A172 (cell line): ENCODE results near the gene TRMT10B. TPM values are rescaled to one million over a fixed set of nuclear protein-coding genes. Genes with fewer than 3 reads are reported as not detected.
"Not testable (repeated sequence)": the region's sequence is repeated elsewhere in the genome, so short reads cannot be mapped to it uniquely, and the experiment has no call there.

Experiments used
- DNase-seq: peaks from one replicate; pipeline ENCODE4 v3.0.0-alpha.2; 2015; ENCODE audit warnings: low spot score
- total RNA-seq: library from RNA; depleted of rRNA; stranded (reverse); fragments of >200 nt; shearing (Covaris generic); gene quantifications from 2 replicates; pipeline ENCODE4 v1.2.3, GENCODE V29; 2014

Gene TRMT10B
- total RNA-seq, 1 experiment from 2014 or later, result 1.2 TPM

- no peak for DNase-seq
These were observed 2.4 kb upstream of the TRMT10B start for GRCh38 chr9:37751186-37751585.

DNA sequence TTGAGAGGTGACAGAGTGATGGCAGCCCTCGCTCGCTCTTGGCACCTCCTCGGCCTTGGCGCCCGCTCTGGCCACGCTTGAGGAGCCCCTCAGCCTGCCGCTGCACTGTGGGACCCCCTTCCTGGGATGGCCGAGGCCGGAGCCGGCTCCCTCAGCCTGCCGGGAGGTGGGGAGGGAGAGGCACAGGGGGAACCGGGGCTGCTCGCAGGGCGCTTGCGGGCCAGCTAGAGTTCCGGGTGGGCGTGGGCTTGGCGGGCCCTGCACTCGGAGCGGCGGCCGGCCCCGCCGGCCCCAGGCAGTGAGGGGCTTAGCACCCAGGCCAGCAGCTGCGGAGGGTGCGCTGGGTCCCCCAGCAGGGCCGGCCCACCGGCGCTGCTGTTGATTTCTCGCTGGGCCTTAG is 1.9 kb upstream of the TRMT10B start:
- DNase-seq, result not testable (repeated sequence)

GRCh38 chr9:37752112-37752511 is 1.5 kb upstream of the TRMT10B start:
- DNase-seq, result not testable (repeated sequence)

DNA sequence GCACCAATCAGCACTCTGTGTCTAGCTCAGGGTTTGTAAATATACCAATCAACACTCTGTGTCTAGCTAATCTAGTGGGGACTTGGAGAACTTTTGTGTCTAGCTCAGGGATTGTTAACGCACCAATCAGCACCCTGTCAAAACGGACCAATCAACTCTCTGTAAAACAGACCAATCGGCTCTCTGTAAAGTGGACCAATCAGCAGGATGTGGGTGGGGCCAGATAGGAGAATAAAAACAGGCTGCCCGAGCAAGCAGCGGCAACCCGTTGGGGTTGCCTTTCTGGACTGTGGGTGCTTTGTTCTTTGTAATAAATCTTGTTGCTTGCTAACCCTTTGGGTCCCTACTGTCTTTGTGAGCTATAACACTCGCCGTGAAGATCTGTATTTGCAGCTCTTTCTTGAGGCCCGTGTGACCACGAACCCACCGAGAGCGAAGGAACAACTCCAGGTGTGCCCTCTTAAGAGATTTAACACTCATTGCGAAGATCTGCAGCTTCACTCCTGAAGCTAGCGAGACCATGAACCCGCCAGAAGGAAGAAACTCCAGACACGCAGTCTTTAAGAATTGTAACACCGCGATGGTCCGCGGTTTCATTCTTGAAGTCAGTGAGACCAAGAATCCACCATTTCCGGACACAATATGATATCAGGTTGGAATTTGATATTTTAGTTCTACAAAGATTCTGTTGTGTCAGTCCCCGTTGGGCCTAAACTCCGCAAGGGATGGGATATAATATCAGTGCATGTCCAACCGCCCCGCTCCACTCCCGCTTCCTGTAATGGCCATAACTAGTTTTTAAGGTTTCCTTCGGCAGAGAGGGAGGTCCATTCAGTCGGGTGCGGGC is 740 bp upstream of the TRMT10B start:
- no peak for DNase-seq

DNA sequence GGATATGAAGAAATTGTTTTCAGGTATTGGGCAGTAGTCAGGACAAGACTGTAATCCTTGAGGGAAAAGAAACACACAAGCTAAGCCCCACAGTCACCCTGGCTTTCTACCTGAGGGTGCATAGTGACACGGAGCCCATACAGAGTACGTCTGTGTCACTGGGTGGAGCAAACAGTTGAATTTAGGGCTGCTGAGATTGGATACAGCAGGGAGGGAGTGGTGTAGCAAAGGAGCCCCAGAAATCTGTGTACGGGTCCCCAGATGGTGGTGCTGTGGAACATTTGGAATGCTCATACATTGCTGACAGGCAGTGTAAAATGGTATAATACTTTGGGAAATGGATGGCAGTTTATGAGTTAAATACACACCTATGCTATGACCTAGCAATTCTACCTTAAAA is 5.1 kb downstream of the TRMT10B start:
- no peak for DNase-seq

- no peak for DNase-seq
These were observed 7.0 kb downstream of the TRMT10B start for GRCh38 chr9:37760416-37761161.

GRCh38 chr9:37761511-37761910 is 7.9 kb downstream of the TRMT10B start:
- no peak for DNase-seq

DNA sequence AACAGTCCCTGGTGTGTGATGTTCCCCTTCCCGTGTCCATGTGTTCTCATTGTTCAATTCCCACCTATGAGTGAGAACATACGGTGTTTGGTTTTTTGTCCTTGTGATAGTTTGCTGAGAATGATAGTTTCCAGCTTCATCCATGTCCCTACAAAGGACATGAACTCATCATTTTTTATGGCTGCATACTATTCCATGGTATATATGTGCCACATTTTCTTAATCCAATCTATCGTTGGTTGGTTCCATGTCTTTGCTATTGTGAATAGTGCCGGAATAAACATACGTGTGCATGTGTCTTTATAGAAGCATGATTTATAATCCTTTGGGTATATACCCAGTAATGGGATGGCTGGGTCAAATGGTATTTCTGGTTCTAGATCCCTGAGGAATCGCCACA is 11.7 kb downstream of the TRMT10B start:
- not testable (repeated sequence) for DNase-seq

DNA sequence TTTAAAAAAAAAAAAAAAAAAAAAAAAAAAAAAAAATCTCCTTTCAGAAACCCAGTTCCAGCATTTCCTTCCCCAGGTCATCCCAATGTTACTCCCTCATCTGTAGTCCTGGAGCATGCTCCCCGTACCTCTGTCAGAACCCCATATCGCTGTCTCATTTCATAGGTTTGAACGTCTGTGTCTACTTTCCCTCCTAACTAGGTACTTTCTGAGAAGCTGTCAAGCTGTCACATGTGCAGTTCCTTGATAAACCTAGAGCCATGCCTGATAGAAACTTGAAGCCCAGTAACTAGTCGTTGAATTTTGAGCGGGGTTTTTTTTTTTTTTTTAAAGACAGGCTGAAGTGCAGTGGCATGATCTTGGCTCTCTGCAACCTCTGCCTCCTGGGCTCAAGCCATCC is 15.7 kb downstream of the TRMT10B start:
- no peak for DNase-seq

DNA sequence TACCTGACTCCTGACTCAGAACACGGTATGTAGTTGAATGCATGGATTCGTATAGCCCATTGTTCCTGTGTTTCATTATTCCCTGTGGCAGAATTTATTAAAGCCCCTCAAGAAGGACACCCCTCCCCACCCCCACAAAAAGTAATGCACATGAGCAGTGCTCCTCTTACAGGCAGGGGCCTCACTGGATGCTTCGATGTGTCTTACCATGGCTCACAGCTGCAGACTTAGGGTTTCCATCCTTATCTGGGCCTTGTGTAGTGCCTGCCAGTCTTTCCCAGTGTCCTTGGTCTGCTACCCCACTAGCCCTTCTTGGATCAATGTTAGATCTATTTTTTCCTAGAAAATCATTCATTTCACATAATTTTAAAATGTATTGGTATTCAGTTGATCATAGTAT is 16.4 kb downstream of the TRMT10B start:
- DNase-seq, result no peak

DNA sequence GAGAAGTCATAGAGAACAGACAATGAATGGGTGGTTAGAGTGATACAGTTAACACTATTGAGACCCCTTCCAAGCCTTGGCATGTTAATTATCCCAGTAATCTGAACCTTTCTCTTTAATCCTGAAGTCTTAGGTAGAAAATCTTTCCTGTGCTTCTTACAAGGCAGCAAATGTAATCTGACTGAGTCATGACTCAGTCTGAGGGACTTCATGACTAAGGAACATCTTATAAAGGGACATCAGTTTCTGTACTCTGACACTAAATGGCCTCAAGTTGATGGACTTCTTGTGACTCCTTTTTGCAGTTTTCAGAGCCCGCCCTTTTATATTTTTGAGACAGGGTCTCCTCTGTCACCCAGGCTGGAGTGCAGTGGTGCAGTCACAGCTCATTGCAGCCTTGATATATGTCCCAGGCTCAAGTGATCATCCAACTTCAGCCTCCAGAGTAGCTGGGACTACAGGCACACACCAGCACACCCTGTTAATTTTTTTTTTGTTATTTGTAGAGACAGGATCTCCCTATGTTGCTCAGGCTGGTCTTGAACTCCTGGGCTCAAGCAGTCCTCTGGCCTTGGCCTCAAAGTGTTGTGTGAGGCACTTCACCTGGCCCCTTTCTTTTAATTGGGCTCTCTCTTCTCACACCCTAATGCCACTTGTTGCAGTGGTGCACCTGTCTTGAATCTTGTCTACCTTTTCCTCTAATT is 21.8 kb downstream of the TRMT10B start:
- DNase-seq, result no peak

DNA sequence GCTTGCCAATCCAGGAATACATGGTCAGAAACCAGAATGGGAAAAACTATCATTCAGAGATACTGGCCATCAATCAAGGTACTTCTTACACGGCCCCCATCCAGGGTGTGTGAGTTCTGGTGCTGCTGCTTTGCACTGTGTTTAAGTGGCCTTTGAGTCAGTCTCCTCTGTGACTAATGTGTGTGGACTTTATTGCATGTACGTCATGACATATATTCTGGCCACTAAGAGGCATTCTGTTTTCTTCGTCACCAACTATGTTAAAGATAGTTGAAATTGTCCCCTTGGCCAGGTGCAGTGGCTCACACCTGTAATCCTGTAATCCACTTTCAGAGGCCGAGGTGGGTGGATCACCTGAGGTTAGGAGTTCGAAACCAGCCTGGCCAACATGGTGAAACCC is 22.7 kb downstream of the TRMT10B start:
- DNase-seq, result peak; percentile 23

GRCh38 chr9:37778534-37778933 is 24.9 kb downstream of the TRMT10B start:
- no peak for DNase-seq

- no peak for DNase-seq
These were observed 30.6 kb downstream of the TRMT10B start for GRCh38 chr9:37784291-37784615.

GRCh38 chr9:37784616-37785483 is 31.2 kb downstream of the TRMT10B start, which contains the start of gene EXOSC3:
Gene EXOSC3, minus strand, starts transcription at chr9:37785064. Its CDS starts 20 bp downstream, at chr9:37785044.
- DNase-seq, result peak; percentile 88

DNA sequence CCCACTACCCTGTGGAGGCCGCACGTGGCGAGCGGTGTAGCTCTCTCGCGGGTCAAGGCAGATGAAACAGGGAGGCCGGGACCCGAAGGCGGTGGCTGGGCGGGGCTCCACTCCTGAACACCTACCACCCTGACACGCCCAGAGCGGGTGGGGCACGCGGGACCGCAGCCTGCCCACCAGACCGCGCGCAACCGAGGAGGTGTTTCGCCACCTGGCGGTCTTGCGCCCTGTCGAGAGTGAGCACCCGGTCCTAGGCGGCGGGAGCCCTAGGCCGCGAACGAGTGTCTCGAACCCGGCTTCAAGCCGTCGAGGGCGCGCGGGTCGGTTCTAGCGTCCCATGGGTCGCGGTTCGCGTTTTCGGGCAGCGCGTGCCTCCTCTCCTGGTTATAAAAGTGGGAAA is 33.5 kb downstream of the TRMT10B start:
- DNase-seq, result no peak

GRCh38 chr9:37788332-37788731 is 34.7 kb downstream of the TRMT10B start:
- no peak for DNase-seq

GRCh38 chr9:37790096-37790495 is 36.5 kb downstream of the TRMT10B start:
- DNase-seq, result no peak

- no peak for DNase-seq
These were observed 38.5 kb downstream of the TRMT10B start for GRCh38 chr9:37792122-37792521.

DNA sequence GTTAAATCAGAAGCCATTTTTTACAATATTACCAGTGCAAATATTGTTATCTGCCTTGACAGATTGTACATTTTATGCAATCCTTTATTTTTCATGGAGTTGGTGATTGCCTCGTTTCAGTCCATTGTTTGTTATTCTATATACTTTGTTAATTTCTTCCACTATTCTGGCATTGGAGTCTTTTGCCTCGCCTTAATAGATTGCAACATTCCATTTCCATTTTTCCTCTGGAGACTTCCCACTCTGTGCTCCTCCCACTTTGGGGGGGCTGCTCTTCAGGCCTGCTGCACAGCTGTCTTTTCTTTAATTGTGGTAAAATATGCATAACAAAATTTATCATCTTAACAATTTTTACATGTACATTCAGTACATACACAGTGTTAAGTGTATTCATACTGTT is 42.6 kb downstream of the TRMT10B start:
- no peak for DNase-seq

- DNase-seq, result no peak
These were observed 45.1 kb downstream of the TRMT10B start for GRCh38 chr9:37798677-37799076.
